Measurements from ENCODE around the gene PKNOX2. TPM values are rescaled to one million over a fixed set of nuclear protein-coding genes. Genes with fewer than 3 reads are reported as not detected.

PKNOX2 gene
- total RNA-seq, 4 donors from 2014 or later = 0.83 to 4.1 (median 2.5) TPM

DNA sequence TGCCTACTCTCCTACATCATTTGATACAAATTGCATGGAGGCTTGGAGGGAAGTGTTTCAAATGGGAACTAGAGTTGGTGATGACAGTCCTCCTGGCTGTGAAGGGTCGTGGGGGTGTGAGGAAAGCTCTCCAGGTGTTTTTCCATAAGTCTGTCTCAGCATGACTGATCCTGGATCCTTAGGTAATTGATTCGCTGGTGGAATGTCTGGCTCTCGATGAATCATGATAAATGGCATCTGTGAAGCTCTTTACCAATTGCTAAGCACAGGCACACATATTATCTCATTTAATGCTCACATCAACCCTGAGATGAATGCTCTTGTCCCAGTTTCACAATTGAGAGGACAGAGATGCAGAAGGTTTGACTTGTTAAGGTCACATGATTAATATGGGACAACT is 107.5 kb downstream of the PKNOX2 start:
- no peaks in the 10 kb centered on the region for H3K4me1 ChIP-seq
- H3K36me3 ChIP-seq = no peaks in the 10 kb centered on the region
- TF ChIP-seq POLR2AphosphoS5 (IDR thresholded peaks at IDR 0.05) = no peak
- no peak for TF ChIP-seq POLR2A (IDR thresholded peaks at IDR 0.05; ENCODE audit: low read depth)
- TF ChIP-seq, protein P1, sequence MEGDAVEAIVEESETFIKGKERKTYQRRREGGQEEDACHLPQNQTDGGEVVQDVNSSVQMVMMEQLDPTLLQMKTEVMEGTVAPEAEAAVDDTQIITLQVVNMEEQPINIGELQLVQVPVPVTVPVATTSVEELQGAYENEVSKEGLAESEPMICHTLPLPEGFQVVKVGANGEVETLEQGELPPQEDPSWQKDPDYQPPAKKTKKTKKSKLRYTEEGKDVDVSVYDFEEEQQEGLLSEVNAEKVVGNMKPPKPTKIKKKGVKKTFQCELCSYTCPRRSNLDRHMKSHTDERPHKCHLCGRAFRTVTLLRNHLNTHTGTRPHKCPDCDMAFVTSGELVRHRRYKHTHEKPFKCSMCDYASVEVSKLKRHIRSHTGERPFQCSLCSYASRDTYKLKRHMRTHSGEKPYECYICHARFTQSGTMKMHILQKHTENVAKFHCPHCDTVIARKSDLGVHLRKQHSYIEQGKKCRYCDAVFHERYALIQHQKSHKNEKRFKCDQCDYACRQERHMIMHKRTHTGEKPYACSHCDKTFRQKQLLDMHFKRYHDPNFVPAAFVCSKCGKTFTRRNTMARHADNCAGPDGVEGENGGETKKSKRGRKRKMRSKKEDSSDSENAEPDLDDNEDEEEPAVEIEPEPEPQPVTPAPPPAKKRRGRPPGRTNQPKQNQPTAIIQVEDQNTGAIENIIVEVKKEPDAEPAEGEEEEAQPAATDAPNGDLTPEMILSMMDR (IDR thresholded peaks at IDR 0.05) = no peak
- TF ChIP-seq EP300 (IDR thresholded peaks at IDR 0.05) = no peak
- 89% methylated on average over 3 of the region's 3 CpGs for WGBS
- no peak overlapping the region for H3K4me3 ChIP-seq
- H3K9me3 ChIP-seq = no peaks in the 10 kb centered on the region
- intact Hi-C loops (cut with DNase I) = no loop called here
- no peak overlapping the region for H3K27ac ChIP-seq (replicated peaks in 1 of 4)
- no peaks in the 10 kb centered on the region for H3K27me3 ChIP-seq
- no peak for DNase-seq (ENCODE audit: extremely low spot score)

DNA sequence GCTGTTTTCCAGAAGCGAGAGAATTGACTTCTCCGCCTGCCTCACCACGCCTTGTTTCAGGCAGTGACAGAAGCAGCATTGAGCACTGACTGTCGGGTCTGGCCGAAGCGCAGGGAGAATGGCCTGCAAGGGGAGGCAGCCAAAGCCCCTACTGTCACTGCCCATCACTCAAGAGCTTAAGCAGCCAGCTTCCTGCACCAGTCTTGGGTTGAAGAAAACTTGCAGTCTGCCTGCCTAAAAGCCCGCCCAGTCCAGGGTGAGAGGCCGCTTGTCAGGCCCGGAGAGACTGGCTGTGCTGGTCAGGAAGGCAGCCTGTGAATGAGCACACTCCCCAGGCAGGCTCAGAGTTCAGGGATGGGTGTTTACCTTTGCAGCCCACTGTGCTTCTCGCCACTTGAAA is 108.3 kb downstream of the PKNOX2 start:
- no peak for TF ChIP-seq POLR2A (IDR thresholded peaks at IDR 0.05; ENCODE audit: low read depth)
- TF ChIP-seq, protein P1 (IDR thresholded peaks at IDR 0.05) = no peak
- no peak for TF ChIP-seq EP300 (IDR thresholded peaks at IDR 0.05)
- H3K9me3 ChIP-seq = no peaks in the 10 kb centered on the region
- H3K4me1 ChIP-seq = no peaks in the 10 kb centered on the region
- no peaks in the 10 kb centered on the region for H3K27me3 ChIP-seq
- H3K27ac ChIP-seq (replicated peaks in 1 of 4) = no peak overlapping the region
- 84% methylated on average over 10 of the region's 10 CpGs for WGBS
- no peaks in the 10 kb centered on the region for H3K36me3 ChIP-seq
- H3K4me3 ChIP-seq = no peak overlapping the region
- no peak for DNase-seq (ENCODE audit: extremely low spot score)
- intact Hi-C loops (cut with DNase I) = no loop called here

DNA sequence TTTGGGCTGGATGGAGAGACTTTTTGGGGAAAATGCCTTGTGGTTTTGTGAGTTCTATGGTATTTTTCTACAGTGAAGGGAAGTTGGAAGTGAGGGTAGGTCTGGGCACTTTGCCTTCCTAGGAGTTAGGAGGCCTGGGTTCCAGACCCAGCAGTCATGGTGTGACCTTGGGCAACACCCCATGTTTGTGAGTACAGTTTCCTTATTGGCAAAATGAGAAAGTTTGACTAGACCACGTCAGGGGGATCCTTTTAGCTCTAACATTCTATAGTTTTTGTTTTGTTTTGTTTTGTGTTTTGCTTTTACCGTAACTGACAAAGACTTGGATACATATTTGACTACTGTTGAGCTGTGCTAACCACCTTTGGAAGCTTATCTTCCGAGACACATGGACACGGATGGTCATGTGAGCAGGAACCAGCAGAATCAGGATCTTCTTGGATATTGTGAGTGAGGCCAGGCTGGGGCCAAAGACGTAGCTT is 109.0 kb downstream of the PKNOX2 start:
- WGBS = 82% methylated on average over 5 of the region's 5 CpGs
- TF ChIP-seq, protein P1 (IDR thresholded peaks at IDR 0.05) = no peak
- TF ChIP-seq EP300 (IDR thresholded peaks at IDR 0.05) (no peak), POLR2AphosphoS5 (IDR thresholded peaks at IDR 0.05) (no peak), POLR2A (IDR thresholded peaks at IDR 0.05; ENCODE audit: low read depth) (no peak)
- intact Hi-C loops (cut with DNase I) = no loop called here
- Histone ChIP-seq H3K27me3 (no peaks in the 10 kb centered on the region), H3K27ac (replicated peaks in 1 of 4) (no peak overlapping the region), H3K9me3 (no peaks in the 10 kb centered on the region), H3K4me1 (no peaks in the 10 kb centered on the region), H3K4me3 (no peak overlapping the region), H3K36me3 (no peaks in the 10 kb centered on the region)
- DNase-seq (ENCODE audit: extremely low spot score) = no peak

DNA sequence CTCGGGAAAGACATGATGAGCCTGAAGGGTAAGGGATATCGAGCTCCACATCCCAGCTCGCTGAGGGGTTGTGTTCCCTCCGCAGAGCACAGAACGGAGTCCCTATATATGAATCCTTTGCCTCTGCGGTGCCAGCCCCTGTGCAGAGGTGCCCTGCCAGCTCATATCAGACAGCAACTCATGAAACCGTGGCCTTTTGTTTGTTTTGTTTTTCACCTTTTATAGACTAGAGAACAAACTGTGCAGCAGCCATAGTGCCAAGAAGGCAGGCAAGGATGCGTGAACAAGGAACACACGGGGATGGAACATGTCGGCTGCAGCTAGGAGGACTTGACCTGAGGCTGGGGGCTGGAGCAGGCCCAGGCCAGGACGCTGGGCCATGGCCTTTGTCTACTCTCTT is 109.8 kb downstream of the PKNOX2 start:
- Histone ChIP-seq H3K27ac (replicated peaks in 1 of 4) (no peak overlapping the region), H3K9me3 (no peaks in the 10 kb centered on the region), H3K36me3 (no peaks in the 10 kb centered on the region), H3K4me3 (no peak overlapping the region), H3K4me1 (no peaks in the 10 kb centered on the region), H3K27me3 (no peaks in the 10 kb centered on the region)
- TF ChIP-seq EP300 (IDR thresholded peaks at IDR 0.05) (no peak), POLR2AphosphoS5 (IDR thresholded peaks at IDR 0.05) (no peak), POLR2A (IDR thresholded peaks at IDR 0.05; ENCODE audit: low read depth) (no peak)
- TF ChIP-seq, protein P1 (IDR thresholded peaks at IDR 0.05) = no peak
- intact Hi-C loops (cut with DNase I) = no loop called here
- 94% methylated on average over 11 of the region's 11 CpGs for WGBS
- no peak for DNase-seq (ENCODE audit: extremely low spot score)

DNA sequence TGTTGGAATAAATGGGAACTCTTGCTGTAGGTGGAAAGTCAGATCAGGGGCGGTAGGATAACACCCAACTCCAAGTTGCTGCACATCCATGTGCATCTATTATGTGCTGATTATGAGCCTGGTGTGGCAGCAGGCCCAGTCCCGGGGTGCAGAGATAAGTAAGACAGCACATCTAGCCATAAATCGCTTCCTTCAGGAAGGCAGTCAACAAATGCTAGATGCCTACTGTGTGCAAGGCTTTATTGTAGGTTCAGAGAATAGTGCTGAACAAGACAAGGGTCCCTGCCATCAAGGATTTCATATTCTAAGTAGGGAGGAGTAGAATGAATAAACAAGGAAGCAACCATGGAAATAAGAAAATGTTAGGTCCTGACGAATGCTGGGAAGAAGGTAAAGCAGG is 110.2 kb downstream of the PKNOX2 start:
- no peak for DNase-seq (ENCODE audit: extremely low spot score)
- H3K36me3 ChIP-seq = no peaks in the 10 kb centered on the region
- no peaks in the 10 kb centered on the region for H3K9me3 ChIP-seq
- no peak for TF ChIP-seq POLR2AphosphoS5 (IDR thresholded peaks at IDR 0.05)
- TF ChIP-seq, protein P1 (IDR thresholded peaks at IDR 0.05) = no peak
- TF ChIP-seq POLR2A (IDR thresholded peaks at IDR 0.05; ENCODE audit: low read depth) = no peak
- no peak for TF ChIP-seq EP300 (IDR thresholded peaks at IDR 0.05)
- no peaks in the 10 kb centered on the region for H3K27me3 ChIP-seq
- WGBS = 87% methylated on average over 4 of the region's 4 CpGs
- no peak overlapping the region for H3K27ac ChIP-seq (replicated peaks in 1 of 4)
- no peaks in the 10 kb centered on the region for H3K4me1 ChIP-seq
- intact Hi-C loops (cut with DNase I) = no loop called here
- no peak overlapping the region for H3K4me3 ChIP-seq

Data from esophagus muscularis mucosa (tissue), 4 donors.